HPDE6-E6E7 (cell line): ENCODE measurements around the gene BCR.
"Not testable (repeated sequence)": the region's sequence is repeated elsewhere in the genome, so short reads cannot be mapped to it uniquely, and the experiment has no call there.

Experiments
- DNase-seq: peaks from one replicate; pipeline ENCODE4 v3.0.0; 2011; ENCODE audit warnings: missing footprints; ENCODE audit errors: extremely low spot score

Gene BCR

GRCh38 chr22:23316596-23316995 is 136.3 kb downstream of the BCR start:
- DNase-seq, result not testable (repeated sequence)

- DNase-seq, result not testable (repeated sequence)
Observed at GRCh38 chr22:23318316-23318715, 138.0 kb downstream of the BCR start.

DNA sequence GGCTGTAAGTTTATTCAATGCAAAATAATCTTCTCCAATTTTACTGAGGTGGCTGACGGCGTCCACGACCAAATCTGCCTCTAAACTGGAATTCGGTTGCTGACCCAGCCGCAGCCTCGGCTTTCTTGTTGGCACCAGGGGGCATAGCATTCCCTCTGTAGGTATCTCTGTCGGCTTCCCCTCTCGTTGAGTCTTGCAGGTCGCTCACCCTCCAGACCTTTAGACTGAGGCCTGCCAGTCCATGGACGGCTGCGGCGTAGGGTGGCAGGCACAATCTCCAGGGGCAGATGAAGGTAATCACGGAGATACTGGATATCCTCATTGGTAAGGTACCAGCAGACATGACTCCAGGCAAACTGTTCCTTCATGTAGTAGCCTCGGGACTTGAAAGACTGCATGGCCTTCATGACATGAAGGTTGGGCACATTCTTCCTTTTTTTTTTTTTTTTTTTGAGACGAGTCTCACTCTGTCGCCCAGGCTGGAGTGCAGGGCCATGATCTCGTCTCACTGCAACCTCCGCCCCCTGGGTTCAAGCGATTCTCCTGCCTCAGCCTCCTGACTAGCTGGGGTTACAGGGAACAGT is 142.3 kb downstream of the BCR start:
- DNase-seq, result not testable (repeated sequence)

GRCh38 chr22:23323960-23324688 is 143.8 kb downstream of the BCR start:
- DNase-seq, result not testable (repeated sequence)

DNA sequence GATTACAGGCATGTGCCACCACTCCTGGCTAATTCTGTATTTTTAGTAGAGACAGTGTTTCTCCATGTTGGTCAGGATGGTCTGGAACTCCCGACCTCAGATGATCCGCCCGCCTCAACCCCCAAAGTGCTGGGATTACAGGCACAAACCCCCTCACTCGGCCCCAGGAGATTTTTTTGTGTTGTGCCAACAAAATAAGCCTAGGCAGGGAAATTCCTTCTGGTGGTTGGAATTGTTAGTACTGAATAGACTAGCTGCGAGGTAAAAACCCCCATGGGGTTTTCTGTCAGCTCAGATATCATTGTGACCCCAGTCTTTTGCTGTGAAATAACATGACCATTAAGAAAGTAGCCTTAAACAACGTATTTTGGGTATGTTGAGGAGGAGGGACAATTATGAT is 144.9 kb downstream of the BCR start:
- DNase-seq, result no peak

DNA sequence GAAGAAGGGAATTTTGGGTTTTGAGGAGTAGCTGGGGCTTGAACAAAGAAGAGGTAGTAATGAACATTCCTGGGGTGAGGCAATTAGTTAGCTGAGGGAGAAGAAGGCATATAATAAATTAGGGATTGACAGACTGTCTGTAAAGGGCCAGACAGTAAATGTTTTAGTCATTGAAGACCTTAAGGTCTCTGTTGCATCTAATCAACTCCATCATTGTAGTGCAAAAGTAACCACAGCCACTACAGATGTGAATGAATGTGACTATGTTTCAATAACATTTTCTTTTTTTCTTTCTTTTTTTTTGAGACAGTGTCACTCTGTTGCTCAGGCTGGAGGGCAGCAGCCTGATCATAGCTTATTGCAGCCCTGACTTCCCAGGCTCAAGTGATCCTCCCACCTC is 153.5 kb downstream of the BCR start:
- DNase-seq, result not testable (repeated sequence)

GRCh38 chr22:23337672-23338071 is 157.4 kb downstream of the BCR start:
- not testable (repeated sequence) for DNase-seq

DNA sequence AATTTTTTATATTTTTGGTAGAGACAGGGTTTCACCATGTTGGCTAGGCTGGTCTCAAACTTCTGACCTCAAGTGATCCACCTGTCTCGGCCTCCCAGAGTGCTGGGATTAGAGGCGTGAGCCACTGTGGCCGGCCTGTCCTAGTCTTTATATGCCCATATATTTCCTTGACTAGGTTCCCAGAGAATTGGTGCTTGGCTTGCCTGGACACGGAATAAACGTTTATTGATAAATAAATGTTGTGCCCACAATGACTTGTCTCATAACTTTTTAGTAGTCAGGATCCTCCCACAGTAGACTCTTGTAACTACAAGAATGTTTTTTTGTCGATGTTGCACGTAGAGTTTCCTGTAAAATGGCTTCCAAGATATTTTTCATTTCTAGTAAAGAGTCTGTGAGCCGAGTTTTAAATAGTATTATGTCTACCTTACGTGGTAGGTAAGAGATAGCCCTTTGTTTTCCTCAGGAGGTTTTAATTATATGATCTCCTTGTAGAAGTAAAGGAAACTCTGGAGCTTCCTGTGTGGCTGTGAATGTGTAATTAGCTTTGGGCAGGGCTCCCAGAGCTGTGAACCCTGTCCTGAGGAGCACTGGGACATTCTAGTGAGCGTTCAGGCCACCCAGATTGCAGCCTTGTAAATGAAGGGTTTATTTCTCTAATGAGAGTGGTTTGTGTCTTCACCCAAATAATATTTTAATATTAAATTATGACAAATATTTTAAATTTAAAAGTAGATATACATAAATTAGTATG is 161.8 kb downstream of the BCR start:
- DNase-seq, result not testable (repeated sequence)

DNA sequence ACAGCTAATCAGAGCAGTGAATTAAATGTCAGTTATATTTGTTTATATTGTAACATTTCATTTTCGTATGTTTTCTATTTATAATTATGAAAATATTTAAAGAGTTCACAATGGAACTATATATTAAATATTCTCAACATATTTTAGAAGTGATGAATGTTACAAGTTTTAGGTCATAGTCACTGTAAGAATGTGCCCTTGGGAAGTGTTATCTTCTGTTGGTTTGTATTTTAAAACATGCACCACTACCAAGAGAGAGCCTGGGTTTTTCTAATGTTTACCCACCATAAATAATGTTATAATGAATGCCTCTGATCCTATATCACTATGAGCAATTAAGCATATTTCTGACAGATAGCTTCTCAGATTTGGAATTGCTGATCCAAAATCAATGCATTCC is 171.0 kb downstream of the BCR start:
- DNase-seq, result no peak

DNA sequence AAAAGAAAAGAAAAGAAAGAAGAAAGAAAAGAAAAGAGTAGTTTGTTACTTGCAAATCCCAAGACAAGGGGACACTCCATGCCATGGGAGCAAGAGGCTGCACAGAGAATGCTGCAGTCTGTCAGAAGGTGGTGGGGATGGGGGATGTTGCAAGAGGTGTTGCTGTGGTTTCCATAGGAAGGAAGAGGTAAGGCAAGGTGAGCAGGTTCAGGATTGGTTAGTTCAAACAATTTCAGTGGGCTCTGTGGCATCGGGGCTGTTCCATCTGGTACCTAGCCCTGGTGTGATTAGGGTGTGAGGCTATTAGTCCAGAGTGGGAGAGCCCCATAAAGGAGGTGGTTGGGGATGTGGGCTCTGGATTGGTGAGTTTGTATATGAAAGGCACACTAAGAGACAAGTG is 172.7 kb downstream of the BCR start:
- DNase-seq, result no peak

GRCh38 chr22:23353696-23354095 is 173.4 kb downstream of the BCR start:
- no peak for DNase-seq

- DNase-seq, result no peak
Observed at GRCh38 chr22:23356094-23356493, 175.8 kb downstream of the BCR start.

DNA sequence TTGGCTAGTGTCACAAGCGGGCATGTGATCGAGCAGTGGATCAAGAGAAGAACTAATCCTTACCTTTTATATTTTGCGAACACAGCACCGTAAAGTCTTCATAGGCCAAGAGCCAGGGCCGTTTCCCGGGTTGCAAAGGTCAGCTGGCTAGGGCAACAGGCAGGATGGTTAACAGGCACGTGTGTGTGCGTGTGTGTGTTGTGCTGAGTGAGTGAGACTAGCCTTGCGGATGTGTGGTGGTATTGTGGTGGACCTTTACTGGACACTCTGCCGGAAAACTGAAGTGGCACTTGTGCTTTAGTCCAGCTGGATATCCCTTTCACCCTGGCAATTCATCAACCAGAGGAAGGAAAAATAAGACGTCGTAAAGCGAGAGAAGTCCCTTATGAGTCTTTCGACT is 176.7 kb downstream of the BCR start:
- no peak for DNase-seq

GRCh38 chr22:23359583-23360123 is 179.3 kb downstream of the BCR start:
- DNase-seq, result no peak

GRCh38 chr22:23361676-23362075 is 181.4 kb downstream of the BCR start:
- no peak for DNase-seq

DNA sequence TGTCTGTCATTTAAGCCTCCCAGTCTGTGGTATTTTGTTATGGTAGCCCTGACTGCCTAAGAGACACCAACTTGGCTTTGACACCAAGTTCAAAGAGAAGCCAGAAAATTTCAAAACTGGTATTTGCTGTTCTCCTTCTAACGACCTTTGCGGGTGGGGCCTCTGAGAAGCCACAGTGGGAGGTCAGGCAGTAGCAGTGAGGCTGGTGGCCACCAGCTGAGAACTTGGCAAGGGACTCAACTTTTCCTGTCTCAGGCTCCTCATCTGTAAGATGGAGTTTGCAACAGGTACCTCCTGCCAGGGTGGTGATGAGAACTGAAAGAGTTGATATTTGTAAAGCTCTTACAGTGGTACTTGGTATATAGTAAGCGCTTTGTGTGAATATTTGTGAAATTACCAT is 183.4 kb downstream of the BCR start:
- no peak for DNase-seq

GRCh38 chr22:23364389-23364788 is 184.1 kb downstream of the BCR start:
- DNase-seq, result no peak

DNA sequence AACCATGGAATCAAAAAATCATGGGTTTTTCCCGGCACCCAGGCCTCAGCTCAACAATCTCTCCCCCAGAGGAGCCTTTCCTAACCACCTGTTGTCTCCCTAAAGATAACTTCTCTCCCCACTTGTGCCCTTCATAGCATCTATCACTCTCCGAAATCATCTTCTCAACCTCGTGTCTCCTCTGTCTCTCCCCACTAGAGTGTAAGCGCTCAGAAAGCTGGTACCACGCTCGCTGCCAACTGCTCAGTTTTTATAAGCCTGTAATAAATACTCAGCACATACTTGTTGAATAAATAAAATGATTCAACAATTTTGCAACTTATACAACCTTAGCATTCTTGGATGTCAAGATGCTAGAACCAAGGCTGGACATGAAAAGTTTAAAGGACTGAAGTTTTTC is 185.2 kb downstream of the BCR start:
- DNase-seq, result no peak

GRCh38 chr22:23365961-23366360 is 185.7 kb downstream of the BCR start:
- DNase-seq, result no peak

DNA sequence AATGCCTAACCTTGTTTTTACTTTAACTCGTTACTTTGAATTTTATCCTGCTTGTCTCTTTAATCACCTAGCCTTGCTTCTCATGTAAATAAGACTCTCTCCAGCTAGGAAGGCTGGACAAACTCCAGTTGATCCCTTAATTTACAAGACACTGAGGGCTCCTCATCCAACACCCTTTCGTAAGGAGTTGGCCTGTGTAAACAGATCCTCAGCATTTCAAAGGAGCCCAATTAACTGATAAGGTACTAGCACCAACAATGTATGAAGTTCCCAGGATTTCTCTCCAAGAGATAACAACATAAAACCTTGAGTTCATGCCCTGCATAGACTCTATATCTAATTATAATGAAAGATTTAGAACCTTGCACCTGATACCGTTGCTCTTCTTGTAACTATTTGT is 186.9 kb downstream of the BCR start:
- DNase-seq, result not testable (repeated sequence)
